ENCODE results near the gene ENTHD1.
"Not testable (repeated sequence)": the region's sequence is repeated elsewhere in the genome, so short reads cannot be mapped to it uniquely, and the experiment has no call there.

ENTHD1 gene

GRCh38 chr22:39734046-39734445 lies 159.5 kb downstream of the ENTHD1 start:
- not testable (repeated sequence) for H3K4me3 ChIP-seq (ENCODE audit: low read depth, low read length); H3K9me3 ChIP-seq (ENCODE audit: control insufficient read depth, insufficient read depth, low read length); H3K4me1 ChIP-seq (ENCODE audit: control insufficient read depth, insufficient read depth, low read length); H3K36me3 ChIP-seq (ENCODE audit: control insufficient read depth, insufficient read depth, low read length); H3K27me3 ChIP-seq (ENCODE audit: control insufficient read depth, insufficient read depth, low read length); H3K9ac ChIP-seq (ENCODE audit: low read depth, low read length)

- Histone ChIP-seq H3K36me3 (ENCODE audit: control insufficient read depth, insufficient read depth, low read length) (no peaks in the 10 kb centered on the region), H3K27me3 (ENCODE audit: control insufficient read depth, insufficient read depth, low read length) (no peaks in the 10 kb centered on the region), H3K4me3 (ENCODE audit: low read depth, low read length) (no peak overlapping the region), H3K9ac (ENCODE audit: low read depth, low read length) (no peak overlapping the region), H3K9me3 (ENCODE audit: control insufficient read depth, insufficient read depth, low read length) (no peaks in the 10 kb centered on the region), H3K4me1 (ENCODE audit: control insufficient read depth, insufficient read depth, low read length) (peaks cover 2% of the 10 kb centered on the region)
Observed at GRCh38 chr22:39733191-39733590, 160.4 kb downstream of the ENTHD1 start.

- H3K4me1 ChIP-seq (ENCODE audit: control insufficient read depth, insufficient read depth, low read length): peaks cover 2% of the 10 kb centered on the region
- no peaks in the 10 kb centered on the region for H3K9me3 ChIP-seq (ENCODE audit: control insufficient read depth, insufficient read depth, low read length)
- no peak overlapping the region for H3K4me3 ChIP-seq (ENCODE audit: low read depth, low read length)
- no peaks in the 10 kb centered on the region for H3K27me3 ChIP-seq (ENCODE audit: control insufficient read depth, insufficient read depth, low read length)
- H3K9ac ChIP-seq (ENCODE audit: low read depth, low read length): no peak overlapping the region
- H3K36me3 ChIP-seq (ENCODE audit: control insufficient read depth, insufficient read depth, low read length): no peaks in the 10 kb centered on the region
Observed at GRCh38 chr22:39732625-39733024, 160.9 kb downstream of the ENTHD1 start.

DNA sequence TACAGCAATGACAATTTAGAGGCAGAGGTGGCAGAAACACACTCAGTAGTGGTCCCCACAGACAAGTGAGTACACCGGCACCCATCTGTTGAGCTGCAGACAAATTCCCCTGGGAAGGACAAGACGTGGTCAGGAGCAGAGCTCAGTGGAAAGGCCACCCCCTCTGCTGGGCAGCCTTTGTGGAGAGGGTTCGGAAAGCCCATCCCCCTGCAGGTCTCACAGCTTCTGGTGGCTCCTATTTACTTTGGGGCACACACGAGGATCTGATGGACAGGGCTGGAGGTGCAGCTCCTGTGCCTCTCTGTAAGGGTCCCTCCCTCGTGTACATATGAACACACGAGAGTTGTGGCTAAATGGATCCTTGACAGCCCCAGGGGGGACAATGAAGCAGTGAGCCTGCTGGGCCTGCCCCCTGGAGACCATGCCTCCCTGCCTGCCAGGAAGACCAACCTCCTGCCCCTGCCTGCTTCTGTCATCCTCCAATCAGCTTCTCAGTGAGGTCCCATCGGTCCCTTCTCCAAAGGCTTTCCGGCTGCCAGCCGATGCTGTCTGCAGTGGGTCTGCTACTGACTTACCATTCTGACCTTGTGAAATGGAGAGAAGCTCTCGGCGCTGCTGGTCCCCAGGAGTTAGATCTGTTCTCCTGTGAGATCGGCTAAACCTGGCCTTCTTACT lies 161.5 kb downstream of the ENTHD1 start:
- no peak overlapping the region for H3K9ac ChIP-seq (ENCODE audit: low read depth, low read length)
- peaks cover 2% of the 10 kb centered on the region for H3K4me1 ChIP-seq (ENCODE audit: control insufficient read depth, insufficient read depth, low read length)
- H3K27me3 ChIP-seq (ENCODE audit: control insufficient read depth, insufficient read depth, low read length): no peaks in the 10 kb centered on the region
- H3K36me3 ChIP-seq (ENCODE audit: control insufficient read depth, insufficient read depth, low read length): no peaks in the 10 kb centered on the region
- no peaks in the 10 kb centered on the region for H3K9me3 ChIP-seq (ENCODE audit: control insufficient read depth, insufficient read depth, low read length)
- H3K4me3 ChIP-seq (ENCODE audit: low read depth, low read length): no peak overlapping the region

- H3K9me3 ChIP-seq (ENCODE audit: control insufficient read depth, insufficient read depth, low read length): no peaks in the 10 kb centered on the region
- H3K27me3 ChIP-seq (ENCODE audit: control insufficient read depth, insufficient read depth, low read length): no peaks in the 10 kb centered on the region
- H3K4me1 ChIP-seq (ENCODE audit: control insufficient read depth, insufficient read depth, low read length): peaks cover 2% of the 10 kb centered on the region
- no peak overlapping the region for H3K9ac ChIP-seq (ENCODE audit: low read depth, low read length)
- H3K36me3 ChIP-seq (ENCODE audit: control insufficient read depth, insufficient read depth, low read length): no peaks in the 10 kb centered on the region
- no peak overlapping the region for H3K4me3 ChIP-seq (ENCODE audit: low read depth, low read length)
Observed at GRCh38 chr22:39731481-39731880, 162.1 kb downstream of the ENTHD1 start.

DNA sequence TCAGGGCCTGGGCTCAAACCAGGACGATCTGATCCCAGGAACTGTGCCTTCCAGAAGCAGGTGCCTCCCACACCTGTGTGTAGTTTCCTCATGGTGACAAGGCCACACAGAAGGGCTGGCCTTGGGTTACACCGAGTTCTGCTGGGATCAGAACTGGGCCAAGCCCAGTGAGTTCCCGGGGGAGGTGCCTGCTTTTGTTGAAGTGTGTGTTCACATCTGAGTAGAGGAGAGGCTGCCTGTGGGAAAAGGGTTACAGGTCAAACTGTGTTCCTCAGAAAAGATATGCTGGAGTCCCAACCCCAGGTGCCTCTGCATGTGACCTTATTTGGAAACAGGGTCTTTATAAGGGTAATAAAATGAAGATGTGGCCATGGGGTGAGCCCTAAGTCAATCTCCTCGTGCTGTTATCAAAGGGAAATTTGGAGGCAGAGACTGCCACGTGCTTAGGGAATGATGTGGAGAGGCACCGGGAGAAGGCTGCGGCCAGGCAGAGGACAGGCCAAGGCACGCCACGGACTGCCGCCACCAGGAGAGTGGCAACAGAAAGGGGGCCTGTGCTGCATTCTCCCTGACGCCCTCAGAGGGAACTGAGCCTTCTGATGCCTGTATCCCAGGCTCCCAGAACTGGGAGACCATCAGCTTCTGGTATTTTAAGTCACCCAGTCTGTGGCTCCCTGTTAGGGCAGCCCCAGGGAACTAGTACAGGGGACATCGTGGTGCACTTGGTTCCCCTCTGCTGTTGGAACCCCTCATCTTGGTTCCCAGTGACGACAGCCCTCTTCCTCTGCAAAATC lies 164.2 kb downstream of the ENTHD1 start:
- Histone ChIP-seq H3K4me1 (ENCODE audit: control insufficient read depth, insufficient read depth, low read length) (peaks cover 2% of the 10 kb centered on the region), H3K4me3 (ENCODE audit: low read depth, low read length) (no peak overlapping the region), H3K36me3 (ENCODE audit: control insufficient read depth, insufficient read depth, low read length) (no peaks in the 10 kb centered on the region), H3K9ac (ENCODE audit: low read depth, low read length) (no peak overlapping the region), H3K27me3 (ENCODE audit: control insufficient read depth, insufficient read depth, low read length) (no peaks in the 10 kb centered on the region), H3K9me3 (ENCODE audit: control insufficient read depth, insufficient read depth, low read length) (no peaks in the 10 kb centered on the region)

- no peaks in the 10 kb centered on the region for H3K36me3 ChIP-seq (ENCODE audit: control insufficient read depth, insufficient read depth, low read length)
- no peak overlapping the region for H3K4me3 ChIP-seq (ENCODE audit: low read depth, low read length)
- peaks cover 2% of the 10 kb centered on the region for H3K4me1 ChIP-seq (ENCODE audit: control insufficient read depth, insufficient read depth, low read length)
- no peak overlapping the region for H3K9ac ChIP-seq (ENCODE audit: low read depth, low read length)
- H3K9me3 ChIP-seq (ENCODE audit: control insufficient read depth, insufficient read depth, low read length): no peaks in the 10 kb centered on the region
- no peaks in the 10 kb centered on the region for H3K27me3 ChIP-seq (ENCODE audit: control insufficient read depth, insufficient read depth, low read length)
Observed at GRCh38 chr22:39728236-39728860, 165.2 kb downstream of the ENTHD1 start.

GRCh38 chr22:39727541-39727940 lies 166.0 kb downstream of the ENTHD1 start:
- H3K27me3 ChIP-seq (ENCODE audit: control insufficient read depth, insufficient read depth, low read length): no peaks in the 10 kb centered on the region
- no peaks in the 10 kb centered on the region for H3K9me3 ChIP-seq (ENCODE audit: control insufficient read depth, insufficient read depth, low read length)
- H3K9ac ChIP-seq (ENCODE audit: low read depth, low read length): no peak overlapping the region
- H3K36me3 ChIP-seq (ENCODE audit: control insufficient read depth, insufficient read depth, low read length): no peaks in the 10 kb centered on the region
- no peak overlapping the region for H3K4me3 ChIP-seq (ENCODE audit: low read depth, low read length)
- H3K4me1 ChIP-seq (ENCODE audit: control insufficient read depth, insufficient read depth, low read length): peaks cover 2% of the 10 kb centered on the region

DNA sequence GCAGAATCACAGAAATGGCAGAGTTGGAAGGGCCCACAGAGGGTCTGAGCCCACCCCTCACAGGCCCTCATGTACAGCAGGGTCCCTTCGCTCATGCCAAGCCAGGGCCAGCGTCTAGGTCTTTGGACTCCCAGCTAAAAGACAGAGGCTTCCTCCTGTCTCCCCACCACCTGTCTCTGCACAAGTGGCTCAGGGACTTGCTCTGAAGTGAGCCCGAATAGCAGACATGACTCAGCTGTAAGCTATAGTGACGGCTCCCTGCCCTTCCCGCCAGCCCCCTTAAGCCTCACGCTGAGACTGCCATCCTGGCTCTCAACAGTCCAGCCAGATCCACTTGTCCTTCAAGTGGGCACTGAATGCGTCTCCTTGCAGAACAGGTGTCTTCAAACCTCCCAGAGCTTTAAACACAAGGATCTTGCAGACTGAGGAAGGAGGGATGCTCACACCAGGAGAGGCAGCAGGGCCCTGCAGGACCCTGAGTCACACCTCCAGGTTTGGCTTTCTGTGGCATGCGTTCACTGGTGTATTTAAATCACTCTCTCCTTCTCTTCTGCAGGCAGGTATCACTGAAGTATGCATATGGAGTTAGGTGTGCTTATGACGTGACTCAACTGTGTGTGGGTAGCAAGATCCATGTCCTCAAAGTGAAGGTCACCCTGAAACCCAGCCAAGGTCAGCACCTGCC lies 168.1 kb downstream of the ENTHD1 start:
- peaks cover 3% of the 10 kb centered on the region for H3K4me1 ChIP-seq (ENCODE audit: control insufficient read depth, insufficient read depth, low read length)
- no peak overlapping the region for H3K4me3 ChIP-seq (ENCODE audit: low read depth, low read length)
- no peaks in the 10 kb centered on the region for H3K27me3 ChIP-seq (ENCODE audit: control insufficient read depth, insufficient read depth, low read length)
- no peaks in the 10 kb centered on the region for H3K36me3 ChIP-seq (ENCODE audit: control insufficient read depth, insufficient read depth, low read length)
- H3K9me3 ChIP-seq (ENCODE audit: control insufficient read depth, insufficient read depth, low read length): no peaks in the 10 kb centered on the region
- H3K9ac ChIP-seq (ENCODE audit: low read depth, low read length): no peak overlapping the region

GRCh38 chr22:39724857-39725256 lies 168.7 kb downstream of the ENTHD1 start:
- Histone ChIP-seq H3K36me3 (ENCODE audit: control insufficient read depth, insufficient read depth, low read length) (no peaks in the 10 kb centered on the region), H3K4me1 (ENCODE audit: control insufficient read depth, insufficient read depth, low read length) (peaks cover 8% of the 10 kb centered on the region), H3K9ac (ENCODE audit: low read depth, low read length) (no peak overlapping the region), H3K27me3 (ENCODE audit: control insufficient read depth, insufficient read depth, low read length) (no peaks in the 10 kb centered on the region), H3K4me3 (ENCODE audit: low read depth, low read length) (no peak overlapping the region), H3K9me3 (ENCODE audit: control insufficient read depth, insufficient read depth, low read length) (no peaks in the 10 kb centered on the region)

DNA sequence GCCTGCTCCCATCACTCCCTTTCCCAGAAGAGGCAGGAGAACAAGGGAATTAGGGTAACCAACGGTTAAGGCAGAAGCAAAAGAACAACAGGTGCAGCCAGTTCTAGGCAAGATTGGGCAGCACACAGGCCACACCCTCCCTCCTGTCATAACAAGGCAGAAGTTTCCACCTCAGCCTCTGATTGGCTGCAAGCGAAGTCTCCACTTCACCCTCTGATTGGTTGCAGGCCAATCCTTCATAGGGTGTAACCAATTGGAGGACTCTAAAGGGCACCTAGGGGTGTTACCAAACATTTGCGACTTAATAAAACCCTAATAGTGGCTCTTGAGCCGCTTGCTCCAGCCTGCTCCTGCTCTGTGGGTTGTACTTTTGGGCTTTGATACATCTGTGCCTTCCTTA lies 169.2 kb downstream of the ENTHD1 start:
- H3K9me3 ChIP-seq (ENCODE audit: control insufficient read depth, insufficient read depth, low read length): no peaks in the 10 kb centered on the region

More for the DNA sequence above, 169.2 kb downstream of the ENTHD1 start:
- H3K4me3 ChIP-seq (ENCODE audit: low read depth, low read length): no peak overlapping the region
- H3K27me3 ChIP-seq (ENCODE audit: control insufficient read depth, insufficient read depth, low read length): no peaks in the 10 kb centered on the region
- H3K36me3 ChIP-seq (ENCODE audit: control insufficient read depth, insufficient read depth, low read length): no peaks in the 10 kb centered on the region
- H3K4me1 ChIP-seq (ENCODE audit: control insufficient read depth, insufficient read depth, low read length): peaks cover 8% of the 10 kb centered on the region
- H3K9ac ChIP-seq (ENCODE audit: low read depth, low read length): no peak overlapping the region

All from iPS-15b (cell line).